ENCODE results near the gene DYRK1B. TPM values are rescaled to one million over a fixed set of nuclear protein-coding genes. Genes with fewer than 3 reads are reported as not detected.

Gene DYRK1B
- total RNA-seq, 1 donor from 2014 or later: 35.8 TPM

- no peak for DNase-seq (ENCODE audit: low spot score)
Observed at GRCh38 chr19:39858541-39858940, 24.6 kb upstream of the DYRK1B start.

- DNase-seq (ENCODE audit: low spot score): no peak
Observed at GRCh38 chr19:39852882-39853281, 18.9 kb upstream of the DYRK1B start.

- DNase-seq (ENCODE audit: low spot score): no peak
Observed at GRCh38 chr19:39850892-39851291, 16.9 kb upstream of the DYRK1B start.

- no peak for DNase-seq (ENCODE audit: low spot score)
Observed at GRCh38 chr19:39848392-39848791, 14.4 kb upstream of the DYRK1B start.

GRCh38 chr19:39847525-39847924 is 13.6 kb upstream of the DYRK1B start:
- no peak for DNase-seq (ENCODE audit: low spot score)

GRCh38 chr19:39846678-39847486 is 12.9 kb upstream of the DYRK1B start:
- no peak for DNase-seq (ENCODE audit: low spot score)

- DNase-seq (ENCODE audit: low spot score): peak; percentile 96
Observed at GRCh38 chr19:39845933-39846677, 12.1 kb upstream of the DYRK1B start, which contains the start of gene FBL. Gene FBL (minus strand): TSS chr19:39846379. CDS start chr19:39846300, 79 bp downstream.

GRCh38 chr19:39845584-39845932 is 11.6 kb upstream of the DYRK1B start:
- no peak for DNase-seq (ENCODE audit: low spot score)

GRCh38 chr19:39845172-39845571 is 11.2 kb upstream of the DYRK1B start:
- no peak for DNase-seq (ENCODE audit: low spot score)

GRCh38 chr19:39843919-39844793 is 10.2 kb upstream of the DYRK1B start:
- no peak for DNase-seq (ENCODE audit: low spot score)

GRCh38 chr19:39842693-39843435 is 8.9 kb upstream of the DYRK1B start:
- DNase-seq (ENCODE audit: low spot score): no peak

GRCh38 chr19:39841041-39841440 is 7.1 kb upstream of the DYRK1B start:
- no peak for DNase-seq (ENCODE audit: low spot score)

- DNase-seq (ENCODE audit: low spot score): no peak
Observed at GRCh38 chr19:39840492-39840891, 6.5 kb upstream of the DYRK1B start.

- no peak for DNase-seq (ENCODE audit: low spot score)
Observed at GRCh38 chr19:39839678-39840327, 5.8 kb upstream of the DYRK1B start.

- DNase-seq (ENCODE audit: low spot score): no peak
Observed at GRCh38 chr19:39838569-39838968, 4.6 kb upstream of the DYRK1B start.

- DNase-seq (ENCODE audit: low spot score): no peak
Observed at GRCh38 chr19:39837978-39838377, 4.0 kb upstream of the DYRK1B start.

- DNase-seq (ENCODE audit: low spot score): no peak
Observed at GRCh38 chr19:39834287-39834841, 402 bp upstream of the DYRK1B start.

GRCh38 chr19:39833160-39833463 is 850 bp downstream of the DYRK1B start:
- no peak for DNase-seq (ENCODE audit: low spot score)

GRCh38 chr19:39832341-39833083 is 1.4 kb downstream of the DYRK1B start:
- no peak for DNase-seq (ENCODE audit: low spot score)

- no peak for DNase-seq (ENCODE audit: low spot score)
Observed at GRCh38 chr19:39831679-39832078, 2.3 kb downstream of the DYRK1B start.
